A673 (cell line): ENCODE data around the gene SOX14. TPM values are rescaled to one million over a fixed set of nuclear protein-coding genes. Genes with fewer than 3 reads are reported as not detected.

ENCODE experiments used
- BruUV-seq: library from RNA; stranded (reverse); fragments of 400-500 nt; replicated peaks from 2 replicates; lab custom pipeline; 2021; lab: Mats Ljungman, UMichigan
- CTCF ChIA-PET: fragments of 300-600 bp; sonication (Branson Sonifier 250); formaldehyde crosslinking; loops from one replicate; lab custom pipeline; 2022; ENCODE audit warnings: antibody characterized with exemption; lab: Charles Lee
- POLR2A ChIA-PET: fragments of 300-600 bp; sonication (Branson Sonifier 250); formaldehyde crosslinking; loops from one replicate; lab custom pipeline; 2022; ENCODE audit warnings: antibody characterized with exemption; ENCODE audit not compliant: low non-redundant PET; lab: Charles Lee
- DNase-seq: peaks from one replicate; pipeline ENCODE4 v3.0.0-alpha.2; 2015; ENCODE audit warnings: low spot score
- H3K27ac ChIP-seq: fragments of 200-600 bp; sonication (generic); 2 replicates; pipeline ENCODE4 v1.5.1; 2016; ENCODE audit warnings: mixed run types, low read depth, mild to moderate bottlenecking, mixed read lengths, antibody characterized with exemption, low read length; ENCODE audit not compliant: poor library complexity, severe bottlenecking
- H3K27me3 ChIP-seq: fragments of 200-600 bp; sonication (generic); replicated peaks from 2 replicates; pipeline ENCODE4 v1.6.1; 2017; ENCODE audit warnings: mixed run types, low read depth, mild to moderate bottlenecking, mixed read lengths, antibody characterized with exemption, low read length; ENCODE audit not compliant: insufficient read depth, poor library complexity
- H3K36me3 ChIP-seq: fragments of 200-600 bp; sonication (generic); 2 replicates; pipeline ENCODE4 v1.6.1; 2016; ENCODE audit warnings: mixed run types, mild to moderate bottlenecking, mixed read lengths, antibody characterized with exemption, low read length; ENCODE audit not compliant: insufficient read depth, poor library complexity, severe bottlenecking
- H3K4me1 ChIP-seq: fragments of 200-600 bp; sonication (generic); 2 replicates; pipeline ENCODE4 v1.6.1; 2017; ENCODE audit warnings: mixed run types, mild to moderate bottlenecking, mixed read lengths, antibody characterized with exemption, low read length; ENCODE audit not compliant: insufficient read depth, poor library complexity, severe bottlenecking
- H3K4me3 ChIP-seq: fragments of 200-600 bp; sonication (generic); 2 replicates; pipeline ENCODE4 v1.5.1; 2016; ENCODE audit warnings: low read depth, mixed run types, mild to moderate bottlenecking, mixed read lengths, low read length; ENCODE audit not compliant: poor library complexity, severe bottlenecking
- H3K9me3 ChIP-seq: fragments of 200-600 bp; sonication (generic); 2 replicates; pipeline ENCODE4 v1.6.1; 2016; ENCODE audit warnings: mixed run types, low read depth, mild to moderate bottlenecking, mixed read lengths, antibody characterized with exemption, low read length; ENCODE audit not compliant: poor library complexity, severe bottlenecking
- CTCF ChIP-seq: fragments of 300-800, 200-600 bp; sonication (generic); conservative IDR thresholded peaks from 2 replicates; pipeline ENCODE4 v1.5.1; 2017; ENCODE audit warnings: low read depth, mild to moderate bottlenecking, antibody characterized with exemption, low read length, moderate library complexity, mixed read lengths
- EZH2 ChIP-seq: fragments of 200-600 bp; sonication (generic); IDR thresholded peaks from 2 replicates; pipeline ENCODE4 v1.6.1; 2017; ENCODE audit warnings: borderline replicate concordance, low read depth, mild to moderate bottlenecking, mixed read lengths, antibody characterized with exemption, low read length; ENCODE audit not compliant: poor library complexity, severe bottlenecking
- intact Hi-C: fragments of 100-400 bp; cut with micrococcal nuclease; formaldehyde crosslinking; loops from one replicate; pipeline ENCODE4 v1.10.0; 2022; ENCODE audit not compliant: unreplicated experiment
- total RNA-seq: library from RNA; stranded (reverse); gene quantifications from 2 replicates; pipeline ENCODE4 v1.2.3, GENCODE V29; 2021

The SOX14 gene
- total RNA-seq, 1 experiment from 2014 or later, result not detected

- H3K4me3 ChIP-seq, result no peak overlapping the region
Measured at GRCh38 chr3:137763594-137763938, 549 bp upstream of the SOX14 start.

GRCh38 chr3:137764563-137765309 lies 621 bp downstream of the SOX14 start:
- no peak for DNase-seq
- intact Hi-C loops, result loop anchor here (10.0 kb wide), 1 partner anchor 660 kb away; no protein-coding TSS in a partner anchor
- Histone ChIP-seq H3K27ac (no peak overlapping the region), H3K4me3 (no peak overlapping the region), H3K27me3 (peaks cover 98% of the 10 kb centered on the region), H3K9me3 (no peaks in the 10 kb centered on the region), H3K4me1 (no peaks in the 10 kb centered on the region), H3K36me3 (no peaks in the 10 kb centered on the region)
- BruUV-seq, result no TSS peak
- CTCF ChIA-PET, result no interaction called here
- no peak for TF ChIP-seq EZH2
- no peak for TF ChIP-seq CTCF
- POLR2A ChIA-PET, result no interaction called here

More at GRCh38 chr3:137763594-137763938, 549 bp upstream of the SOX14 start:
- CTCF ChIA-PET, result no interaction called here
- POLR2A ChIA-PET, result no interaction called here
- no peak for DNase-seq
- Histone ChIP-seq H3K4me1 (no peaks in the 10 kb centered on the region), H3K27ac (no peak overlapping the region), H3K27me3 (peaks cover 92% of the 10 kb centered on the region), H3K9me3 (no peaks in the 10 kb centered on the region), H3K36me3 (no peaks in the 10 kb centered on the region)
- TF ChIP-seq EZH2 (no peak), CTCF (no peak)
- intact Hi-C loops, result loop anchor here (10.0 kb wide), 1 partner anchor 659 kb away; no protein-coding TSS in a partner anchor
- no TSS peak for BruUV-seq

- Histone ChIP-seq H3K27me3 (peaks cover 100% of the 10 kb centered on the region), H3K27ac (no peak overlapping the region), H3K4me3 (no peak overlapping the region), H3K9me3 (no peaks in the 10 kb centered on the region), H3K4me1 (no peaks in the 10 kb centered on the region), H3K36me3 (no peaks in the 10 kb centered on the region)
- TF ChIP-seq EZH2, result peak; percentile 46
- TF ChIP-seq CTCF, result no peak
- DNase-seq, result no peak
- CTCF ChIA-PET, result no interaction called here
- intact Hi-C loops, result loop anchor here (10.0 kb wide), 1 partner anchor 661 kb away; no protein-coding TSS in a partner anchor
- no TSS peak for BruUV-seq
- POLR2A ChIA-PET, result no interaction called here
Measured at GRCh38 chr3:137765310-137766033, 1.4 kb downstream of the SOX14 start.
